ENCODE results near the gene PROCA1.
A peak's percentile ranks its signal among the peaks of the same experiment; 100 is the strongest.
"Not testable (repeated sequence)": the region's sequence is repeated elsewhere in the genome, so short reads cannot be mapped to it uniquely, and the experiment has no call there.

The PROCA1 gene

GRCh38 chr17:28744104-28744971, 32.6 kb upstream of the PROCA1 start:
- peak; percentile 9 for DNase-seq (ENCODE audit: low read depth)

GRCh38 chr17:28743243-28744103, 31.8 kb upstream of the PROCA1 start, which contains the start of gene TRAF4:
Gene TRAF4, plus strand, starts transcription at chr17:28744011. Its CDS starts 102 bp downstream, at chr17:28744113.
- peak; percentile 81 for DNase-seq (ENCODE audit: low read depth)

GRCh38 chr17:28741358-28742349, 30.0 kb upstream of the PROCA1 start:
- DNase-seq (ENCODE audit: low read depth), result no peak

GRCh38 chr17:28740406-28741357, 29.0 kb upstream of the PROCA1 start:
- no peak for DNase-seq (ENCODE audit: low read depth)

GRCh38 chr17:28738680-28739384, 27.1 kb upstream of the PROCA1 start:
- DNase-seq (ENCODE audit: low read depth), result no peak

GRCh38 chr17:28737770-28738679, 26.3 kb upstream of the PROCA1 start:
- DNase-seq (ENCODE audit: low read depth), result no peak

GRCh38 chr17:28737316-28737715, 25.6 kb upstream of the PROCA1 start:
- DNase-seq (ENCODE audit: low read depth), result no peak

- not testable (repeated sequence) for DNase-seq (ENCODE audit: low read depth)
Observed at GRCh38 chr17:28735913-28736769, 24.5 kb upstream of the PROCA1 start.

- DNase-seq (ENCODE audit: low read depth), result no peak
Observed at GRCh38 chr17:28735242-28735722, 23.6 kb upstream of the PROCA1 start.

- DNase-seq (ENCODE audit: low read depth), result no peak
Observed at GRCh38 chr17:28734712-28735241, 23.1 kb upstream of the PROCA1 start.

- DNase-seq (ENCODE audit: low read depth), result no peak
Observed at GRCh38 chr17:28733346-28733745, 21.7 kb upstream of the PROCA1 start.

GRCh38 chr17:28729950-28730330, 18.3 kb upstream of the PROCA1 start:
- no peak for DNase-seq (ENCODE audit: low read depth)

GRCh38 chr17:28728364-28729200, 16.9 kb upstream of the PROCA1 start, which contains the start of gene NEK8:
Gene NEK8, plus strand, starts transcription at chr17:28728788. Its CDS starts 26 bp downstream, at chr17:28728814.
- DNase-seq (ENCODE audit: low read depth), result peak; percentile 83

GRCh38 chr17:28726627-28727491, 15.2 kb upstream of the PROCA1 start:
- peak; percentile 84 for DNase-seq (ENCODE audit: low read depth)

GRCh38 chr17:28726226-28726626, 14.5 kb upstream of the PROCA1 start, which contains the start of gene TLCD1:
Gene TLCD1, minus strand, starts transcription at chr17:28726233. Its CDS starts 136 bp downstream, at chr17:28726097.
- DNase-seq (ENCODE audit: low read depth), result peak; percentile 21

Measured in stromal cell of bone marrow (primary cell).